ENCODE results near the gene EHMT2. TPM values are rescaled to one million over a fixed set of nuclear protein-coding genes. Genes with fewer than 3 reads are reported as not detected.
A peak's percentile ranks its signal among the peaks of the same experiment; 100 is the strongest.

The EHMT2 gene
- total and polyA plus RNA-seq, 2 of the 13 experiments (the other 11 are each of a cell fraction or from before 2014, with no cell fraction given) = 55.2 to 69.2 TPM

DNA sequence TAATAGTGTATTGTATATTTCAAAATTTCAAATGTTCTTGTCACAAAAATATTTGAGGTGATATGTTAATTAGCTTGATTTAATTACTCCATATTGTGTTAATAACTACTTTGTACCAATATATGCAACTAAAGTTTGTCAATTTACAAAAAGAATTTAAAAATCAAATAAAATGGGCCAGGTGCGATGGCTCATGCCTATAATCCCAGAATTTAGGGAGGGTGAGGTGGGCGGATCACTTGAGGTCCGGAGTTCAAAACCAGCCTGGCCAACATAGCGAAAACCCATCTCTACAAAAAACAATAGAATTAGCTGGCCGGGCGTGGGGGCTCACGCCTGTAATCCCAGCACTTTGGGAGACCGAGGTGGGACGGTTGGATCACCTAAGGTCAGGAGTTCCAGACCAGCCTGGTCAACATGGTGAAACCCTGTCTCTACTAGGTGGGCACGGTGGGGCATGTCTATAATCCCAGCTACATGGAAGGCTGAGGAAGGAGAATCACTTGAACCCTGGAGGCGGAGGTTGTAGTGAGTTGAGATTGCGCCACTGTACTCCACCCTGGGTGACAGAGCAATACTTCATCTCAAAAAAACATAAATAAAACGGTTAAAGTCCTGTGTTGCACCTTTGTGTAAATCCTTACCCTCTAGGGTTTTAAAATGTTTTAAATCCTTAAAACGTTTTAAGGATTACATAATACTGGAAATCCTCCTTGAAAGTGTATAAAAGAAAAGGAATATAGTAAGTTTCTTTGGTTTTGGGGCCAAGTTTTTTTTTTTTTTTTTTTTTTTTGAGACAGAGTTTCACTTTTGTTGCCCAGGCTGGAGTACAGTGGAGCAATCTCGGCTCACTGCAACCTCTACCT, 65.9 kb downstream of the EHMT2 start (continued):
- no peak for TF ChIP-seq MAZ (IDR thresholded peaks at IDR 0.05; ENCODE audit: borderline replicate concordance, low read depth, low read length)
- TF ChIP-seq MAZ (CRISPR knock-in tag; IDR thresholded peaks at IDR 0.05; ENCODE audit: low read depth) = 0 out of 2 replicates have a peak, but pooled peaks have one; percentile 29
- no peak for TF ChIP-seq ZNF451 (CRISPR knock-in tag; IDR thresholded peaks at IDR 0.05)
- TF ChIP-seq ZC3H13 (CRISPR knock-in tag; IDR thresholded peaks at IDR 0.05) = peak; percentile 87
- 0 out of 2 replicates have a peak, but pooled peaks have one; percentile 30 for TF ChIP-seq ARID2 (CRISPR knock-in tag; IDR thresholded peaks at IDR 0.05; ENCODE audit: borderline replicate concordance)
- 0 out of 2 replicates have a peak, but pooled peaks have one; percentile 26 for TF ChIP-seq CEBPG (CRISPR knock-in tag; IDR thresholded peaks at IDR 0.05)
- TF ChIP-seq, protein P1, sequence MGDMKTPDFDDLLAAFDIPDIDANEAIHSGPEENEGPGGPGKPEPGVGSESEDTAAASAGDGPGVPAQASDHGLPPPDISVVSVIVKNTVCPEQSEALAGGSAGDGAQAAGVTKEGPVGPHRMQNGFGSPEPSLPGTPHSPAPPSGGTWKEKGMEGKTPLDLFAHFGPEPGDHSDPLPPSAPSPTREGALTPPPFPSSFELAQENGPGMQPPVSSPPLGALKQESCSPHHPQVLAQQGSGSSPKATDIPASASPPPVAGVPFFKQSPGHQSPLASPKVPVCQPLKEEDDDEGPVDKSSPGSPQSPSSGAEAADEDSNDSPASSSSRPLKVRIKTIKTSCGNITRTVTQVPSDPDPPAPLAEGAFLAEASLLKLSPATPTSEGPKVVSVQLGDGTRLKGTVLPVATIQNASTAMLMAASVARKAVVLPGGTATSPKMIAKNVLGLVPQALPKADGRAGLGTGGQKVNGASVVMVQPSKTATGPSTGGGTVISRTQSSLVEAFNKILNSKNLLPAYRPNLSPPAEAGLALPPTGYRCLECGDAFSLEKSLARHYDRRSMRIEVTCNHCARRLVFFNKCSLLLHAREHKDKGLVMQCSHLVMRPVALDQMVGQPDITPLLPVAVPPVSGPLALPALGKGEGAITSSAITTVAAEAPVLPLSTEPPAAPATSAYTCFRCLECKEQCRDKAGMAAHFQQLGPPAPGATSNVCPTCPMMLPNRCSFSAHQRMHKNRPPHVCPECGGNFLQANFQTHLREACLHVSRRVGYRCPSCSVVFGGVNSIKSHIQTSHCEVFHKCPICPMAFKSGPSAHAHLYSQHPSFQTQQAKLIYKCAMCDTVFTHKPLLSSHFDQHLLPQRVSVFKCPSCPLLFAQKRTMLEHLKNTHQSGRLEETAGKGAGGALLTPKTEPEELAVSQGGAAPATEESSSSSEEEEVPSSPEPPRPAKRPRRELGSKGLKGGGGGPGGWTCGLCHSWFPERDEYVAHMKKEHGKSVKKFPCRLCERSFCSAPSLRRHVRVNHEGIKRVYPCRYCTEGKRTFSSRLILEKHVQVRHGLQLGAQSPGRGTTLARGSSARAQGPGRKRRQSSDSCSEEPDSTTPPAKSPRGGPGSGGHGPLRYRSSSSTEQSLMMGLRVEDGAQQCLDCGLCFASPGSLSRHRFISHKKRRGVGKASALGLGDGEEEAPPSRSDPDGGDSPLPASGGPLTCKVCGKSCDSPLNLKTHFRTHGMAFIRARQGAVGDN (CRISPR knock-in tag; IDR thresholded peaks at IDR 0.05) = 0 out of 2 replicates have a peak, but pooled peaks have one; percentile 16
- TF ChIP-seq, protein P2, sequence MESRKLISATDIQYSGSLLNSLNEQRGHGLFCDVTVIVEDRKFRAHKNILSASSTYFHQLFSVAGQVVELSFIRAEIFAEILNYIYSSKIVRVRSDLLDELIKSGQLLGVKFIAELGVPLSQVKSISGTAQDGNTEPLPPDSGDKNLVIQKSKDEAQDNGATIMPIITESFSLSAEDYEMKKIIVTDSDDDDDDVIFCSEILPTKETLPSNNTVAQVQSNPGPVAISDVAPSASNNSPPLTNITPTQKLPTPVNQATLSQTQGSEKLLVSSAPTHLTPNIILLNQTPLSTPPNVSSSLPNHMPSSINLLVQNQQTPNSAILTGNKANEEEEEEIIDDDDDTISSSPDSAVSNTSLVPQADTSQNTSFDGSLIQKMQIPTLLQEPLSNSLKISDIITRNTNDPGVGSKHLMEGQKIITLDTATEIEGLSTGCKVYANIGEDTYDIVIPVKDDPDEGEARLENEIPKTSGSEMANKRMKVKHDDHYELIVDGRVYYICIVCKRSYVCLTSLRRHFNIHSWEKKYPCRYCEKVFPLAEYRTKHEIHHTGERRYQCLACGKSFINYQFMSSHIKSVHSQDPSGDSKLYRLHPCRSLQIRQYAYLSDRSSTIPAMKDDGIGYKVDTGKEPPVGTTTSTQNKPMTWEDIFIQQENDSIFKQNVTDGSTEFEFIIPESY (CRISPR knock-in tag; IDR thresholded peaks at IDR 0.05) = no peak
- 0 out of 4 replicates have a peak, but pooled peaks have one; percentile 19 to 21 for TF ChIP-seq POLR2A (IDR thresholded peaks at IDR 0.05; ENCODE audit: insufficient read depth in 1 of 2, low read depth in 2 of 2, low read length in 2 of 2)
- TF ChIP-seq, protein P3, sequence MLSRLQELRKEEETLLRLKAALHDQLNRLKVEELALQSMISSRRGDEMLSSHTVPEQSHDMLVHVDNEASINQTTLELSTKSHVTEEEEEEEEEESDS (CRISPR knock-in tag; IDR thresholded peaks at IDR 0.05; ENCODE audit: borderline replicate concordance) = no peak

All from HepG2 (cell line).